HEK293 (cell line): ENCODE results near the gene CBX8.

Experiments
- CTCF ChIP-seq: fragments of 450-650 bp; formaldehyde crosslinking; IDR thresholded peaks from 2 replicates; pipeline ENCODE4 v1.5.1; 2016; ENCODE audit warnings: missing biosample characterization, missing genetic modification characterization
- PATZ1 ChIP-seq: fragments of 450-650 bp; formaldehyde crosslinking; IDR thresholded peaks from 2 replicates; pipeline ENCODE4 v1.5.1; 2016; ENCODE audit warnings: missing biosample characterization, missing genetic modification characterization
- TCF7L2 ChIP-seq: IDR thresholded peaks from 2 replicates; pipeline ENCODE4 v1.6.1; 2011; ENCODE audit warnings: low read depth, mild to moderate bottlenecking, inconsistent platforms, low read length, moderate library complexity, borderline replicate concordance
- YY1 ChIP-seq: fragments of 450-650 bp; formaldehyde crosslinking; IDR thresholded peaks from 2 replicates; pipeline ENCODE4 v1.5.1; 2018; ENCODE audit warnings: missing biosample characterization, missing genetic modification characterization
- ZBTB7A ChIP-seq: fragments of 450-650 bp; formaldehyde crosslinking; IDR thresholded peaks from 2 replicates; pipeline ENCODE4 v1.5.1; 2016; ENCODE audit warnings: low read depth, missing biosample characterization, missing genetic modification characterization
- ZEB2 ChIP-seq: fragments of 450-650 bp; formaldehyde crosslinking; IDR thresholded peaks from 2 replicates; pipeline ENCODE4 v1.5.1; 2016; ENCODE audit warnings: missing biosample characterization, missing genetic modification characterization
- ZNF501 ChIP-seq: fragments of 450-650 bp; formaldehyde crosslinking; IDR thresholded peaks from 2 replicates; pipeline ENCODE4 v1.5.1; 2016; ENCODE audit warnings: missing biosample characterization, missing genetic modification characterization
- ZNF664 ChIP-seq: fragments of 450-650 bp; formaldehyde crosslinking; IDR thresholded peaks from 2 replicates; pipeline ENCODE4 v1.5.1; 2016; ENCODE audit warnings: missing biosample characterization, missing genetic modification characterization
- ZNF701 ChIP-seq: fragments of 450-650 bp; formaldehyde crosslinking; IDR thresholded peaks from 2 replicates; pipeline ENCODE4 v1.5.1; 2016; ENCODE audit warnings: missing biosample characterization, missing genetic modification characterization
- ZSCAN16 ChIP-seq: fragments of 450-650 bp; formaldehyde crosslinking; IDR thresholded peaks from 2 replicates; pipeline ENCODE4 v1.5.1; 2016; ENCODE audit warnings: missing biosample characterization, missing genetic modification characterization
- TF ChIP-seq, protein P1 (sequence below): fragments of 450-650 bp; formaldehyde crosslinking; IDR thresholded peaks from 2 replicates; pipeline ENCODE4 v1.5.1; 2017; ENCODE audit warnings: missing biosample characterization, mild to moderate bottlenecking, missing genetic modification characterization, moderate library complexity
- TF ChIP-seq, protein P2 (sequence below): fragments of 450-650 bp; formaldehyde crosslinking; IDR thresholded peaks from 2 replicates; pipeline ENCODE4 v1.5.1; 2016; ENCODE audit warnings: missing biosample characterization, missing genetic modification characterization

- no peak for TF ChIP-seq ZNF664 (tag by site-specific recombination)
- no peak for TF ChIP-seq ZBTB7A (tag by site-specific recombination)
- no peak for TF ChIP-seq TCF7L2
- no peak for TF ChIP-seq ZNF501 (tag by site-specific recombination)
- TF ChIP-seq ZEB2 (tag by site-specific recombination): no peak
- TF ChIP-seq, protein P1, sequence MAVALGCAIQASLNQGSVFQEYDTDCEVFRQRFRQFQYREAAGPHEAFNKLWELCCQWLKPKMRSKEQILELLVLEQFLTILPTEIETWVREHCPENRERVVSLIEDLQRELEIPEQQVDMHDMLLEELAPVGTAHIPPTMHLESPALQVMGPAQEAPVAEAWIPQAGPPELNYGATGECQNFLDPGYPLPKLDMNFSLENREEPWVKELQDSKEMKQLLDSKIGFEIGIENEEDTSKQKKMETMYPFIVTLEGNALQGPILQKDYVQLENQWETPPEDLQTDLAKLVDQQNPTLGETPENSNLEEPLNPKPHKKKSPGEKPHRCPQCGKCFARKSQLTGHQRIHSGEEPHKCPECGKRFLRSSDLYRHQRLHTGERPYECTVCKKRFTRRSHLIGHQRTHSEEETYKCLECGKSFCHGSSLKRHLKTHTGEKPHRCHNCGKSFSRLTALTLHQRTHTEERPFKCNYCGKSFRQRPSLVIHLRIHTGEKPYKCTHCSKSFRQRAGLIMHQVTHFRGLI (tag by site-specific recombination): no peak
- no peak for TF ChIP-seq ZSCAN16
- TF ChIP-seq PATZ1 (tag by site-specific recombination): no peak
- TF ChIP-seq YY1 (tag by site-specific recombination): no peak
- TF ChIP-seq, protein P2, sequence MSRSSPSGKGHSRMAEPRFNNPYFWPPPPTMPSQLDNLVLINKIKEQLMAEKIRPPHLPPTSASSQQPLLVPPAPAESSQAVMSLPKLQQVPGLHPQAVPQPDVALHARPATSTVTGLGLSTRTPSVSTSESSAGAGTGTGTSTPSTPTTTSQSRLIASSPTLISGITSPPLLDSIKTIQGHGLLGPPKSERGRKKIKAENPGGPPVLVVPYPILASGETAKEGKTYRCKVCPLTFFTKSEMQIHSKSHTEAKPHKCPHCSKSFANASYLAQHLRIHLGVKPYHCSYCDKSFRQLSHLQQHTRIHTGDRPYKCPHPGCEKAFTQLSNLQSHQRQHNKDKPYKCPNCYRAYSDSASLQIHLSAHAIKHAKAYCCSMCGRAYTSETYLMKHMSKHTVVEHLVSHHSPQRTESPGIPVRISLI: no peak
- no peak for TF ChIP-seq CTCF
- no peak for TF ChIP-seq ZNF701 (tag by site-specific recombination)
These were observed 17.1 kb downstream of the CBX8 start for GRCh38 chr17:79779661-79780365.
